Activated CD4-positive, alpha-beta T cell treated with anti-CD3 and anti-CD28 coated beads, Interleukin-2, Interleukin-4, amounts not matched to agents 100 ng/mL and 50 ng/mL, durations not matched to agents 16 hours and 8 hours (primary cell): ENCODE measurements around the gene NPIPB8.
"Not testable (repeated sequence)": the region's sequence is repeated elsewhere in the genome, so short reads cannot be mapped to it uniquely, and the experiment has no call there.

Experiments used
- DNase-seq: peaks from one replicate; pipeline ENCODE4 v3.0.0-alpha.2; 2020; ENCODE audit warnings: low spot score

NPIPB8 gene

DNA sequence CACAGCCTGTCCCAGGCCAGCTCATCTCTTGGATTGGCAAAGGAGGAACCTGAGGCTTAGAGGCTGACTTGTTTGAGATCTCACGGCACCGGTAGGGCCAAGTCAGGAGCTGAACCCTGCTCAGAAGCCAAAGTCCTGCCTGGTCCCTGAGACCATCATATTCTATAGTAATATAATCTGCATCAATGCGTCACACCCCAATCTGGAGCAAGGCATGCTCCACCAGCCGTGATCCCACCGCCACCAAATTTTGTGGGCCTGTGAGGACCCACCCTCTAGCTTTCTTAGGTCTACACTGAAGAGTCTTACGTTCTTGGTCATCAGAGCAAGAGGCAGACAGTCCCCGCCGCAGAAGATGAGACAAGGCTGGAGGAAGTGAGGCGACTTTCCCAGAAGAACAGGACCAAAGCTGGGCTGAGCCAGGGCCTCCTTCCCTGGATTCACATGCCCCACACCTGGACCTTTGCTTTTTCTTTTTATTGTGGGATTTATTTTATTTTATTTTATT is 30.7 kb upstream of the NPIPB8 start:
- no peak for DNase-seq

DNA sequence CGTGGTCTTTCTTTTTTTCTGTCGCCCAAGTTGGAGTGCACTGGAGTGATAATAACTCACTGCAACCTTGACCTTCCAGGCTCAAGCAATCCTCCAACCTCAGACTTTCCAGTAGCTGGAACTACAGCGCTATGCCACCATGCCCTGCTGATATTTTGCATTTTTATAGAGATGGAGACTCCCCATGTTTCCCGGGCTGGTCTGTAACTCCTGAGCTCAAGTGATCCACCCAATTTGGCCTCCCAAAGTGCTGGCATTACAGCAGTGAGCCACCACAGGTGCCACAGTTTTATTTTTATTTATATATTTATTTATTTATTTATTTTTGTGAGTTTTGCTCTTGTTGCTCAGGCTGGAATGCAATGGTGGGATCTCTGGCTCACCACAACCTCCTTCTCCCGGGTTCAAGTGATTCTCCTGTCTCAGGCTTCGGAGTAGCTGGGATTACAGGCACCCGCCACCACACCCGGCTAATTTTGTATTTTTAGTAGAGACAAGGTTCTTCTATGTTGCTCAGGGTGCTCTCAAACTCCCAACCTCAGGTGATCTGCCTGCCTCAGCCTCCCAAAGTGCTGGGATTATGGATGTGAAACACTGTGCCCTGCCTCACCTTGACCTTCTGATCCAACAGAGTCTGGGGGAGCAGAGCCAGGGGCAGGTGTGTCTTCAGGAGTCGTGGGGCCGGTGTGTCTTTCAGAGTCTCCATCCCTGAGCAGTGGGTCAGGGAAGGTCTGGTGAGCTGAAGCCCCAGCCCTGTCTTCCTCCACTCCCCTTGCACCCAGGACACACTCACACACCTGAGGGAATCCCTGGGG is 30.0 kb upstream of the NPIPB8 start:
- DNase-seq, result not testable (repeated sequence)

DNA sequence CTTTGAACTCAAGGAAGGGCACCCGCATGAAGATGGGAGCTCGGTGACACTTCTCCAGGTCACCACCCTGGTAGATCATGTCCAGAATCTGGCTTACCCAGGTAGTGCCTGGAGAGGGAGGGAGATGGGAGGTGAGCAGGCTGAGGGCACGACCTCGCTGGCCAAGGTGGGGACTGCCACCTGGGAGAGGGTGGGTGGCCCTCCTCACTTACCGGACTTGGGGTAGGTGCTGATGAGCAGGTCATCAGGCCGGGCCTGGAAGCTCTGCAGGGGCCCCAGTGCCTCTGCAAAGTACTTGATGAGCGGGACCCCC is 29.4 kb upstream of the NPIPB8 start:
- DNase-seq, result not testable (repeated sequence)

DNA sequence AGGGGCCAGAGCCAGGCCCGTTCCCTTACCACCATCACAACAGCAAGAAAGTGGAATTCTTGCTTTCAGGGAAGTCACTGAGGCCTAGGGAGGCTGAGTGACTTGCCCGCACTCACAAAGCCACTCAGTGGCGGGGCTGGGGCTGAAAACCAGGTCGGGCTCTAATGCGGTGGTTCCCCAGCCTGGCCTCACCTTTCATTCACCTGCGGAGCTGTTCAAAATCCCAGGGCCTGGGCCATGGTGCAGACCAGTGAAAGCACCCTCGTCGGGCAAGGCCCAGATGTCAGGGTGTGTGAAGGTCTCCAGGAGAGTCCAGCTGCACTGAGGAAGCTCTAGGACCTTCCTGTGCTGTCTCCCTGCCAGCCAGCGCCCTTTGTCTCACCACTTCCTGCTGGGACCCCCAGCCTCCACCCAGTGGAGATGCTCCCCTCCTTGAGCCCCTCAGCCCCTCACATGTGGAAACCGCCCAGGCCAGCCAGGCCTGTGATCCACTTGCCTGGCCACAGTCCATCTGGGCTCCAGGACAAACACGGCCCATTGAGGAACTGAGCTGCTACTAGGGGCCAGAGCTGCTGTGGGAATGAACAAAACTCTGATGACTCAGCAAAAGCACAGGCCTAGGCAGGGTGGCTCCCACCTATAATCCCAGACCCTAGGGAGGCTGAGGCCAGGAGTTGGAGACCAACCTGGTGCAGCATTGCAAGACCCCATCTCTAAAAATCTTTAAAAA is 28.8 kb upstream of the NPIPB8 start:
- not testable (repeated sequence) for DNase-seq

DNA sequence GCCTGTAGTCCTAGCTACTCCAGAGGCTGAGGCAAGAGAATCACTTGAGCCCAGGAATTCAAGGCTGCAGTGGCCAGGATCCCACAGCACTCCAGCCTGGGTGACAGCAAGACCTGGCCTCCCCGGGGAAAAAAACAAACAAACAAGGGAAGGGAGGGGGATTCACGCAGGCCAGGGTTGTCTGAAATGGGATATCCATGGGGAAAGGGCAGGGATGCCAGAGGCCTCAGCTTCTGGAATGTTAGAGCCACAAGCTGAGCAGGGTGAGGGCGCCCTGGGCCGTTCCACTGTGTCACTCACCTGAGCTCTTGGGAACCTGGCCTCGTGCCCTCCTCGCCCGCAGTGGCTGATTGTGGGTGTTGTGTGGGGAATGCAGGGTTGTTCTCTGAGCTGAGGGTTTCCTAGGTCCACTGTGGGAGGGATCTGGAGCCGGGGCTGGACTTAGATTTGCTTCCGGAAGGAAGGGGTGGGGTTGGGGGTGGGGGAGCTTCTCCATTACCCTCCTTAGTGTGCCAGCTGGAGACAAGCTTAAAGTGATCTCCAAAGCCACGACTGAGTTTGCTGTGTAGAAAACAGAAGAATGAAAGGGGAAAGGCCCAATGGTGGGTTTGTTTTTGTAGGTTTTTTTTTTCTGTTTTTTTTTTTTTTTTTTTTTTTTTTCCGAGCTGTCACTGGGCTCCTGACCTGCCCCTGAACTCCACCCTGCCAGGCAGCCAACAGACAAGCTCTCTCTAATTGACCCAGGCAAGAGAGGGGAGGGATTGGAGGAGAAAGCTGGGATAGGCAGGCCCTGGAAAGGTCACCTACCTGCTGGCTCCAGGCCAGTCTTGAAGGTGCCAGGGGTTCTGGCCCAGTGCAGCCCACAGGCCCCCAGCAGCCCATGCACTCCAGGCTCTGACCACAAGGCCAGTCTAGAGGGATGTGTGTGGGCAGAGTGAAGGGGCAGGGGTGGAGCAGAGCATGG is 28.0 kb upstream of the NPIPB8 start, which contains the start of gene SULT1A1:
TSS of gene SULT1A1 (minus strand) at position 414 of the 964 bp plus-strand sequence. CDS start 1,189 bp downstream, outside the sequence.
- DNase-seq, result no peak

DNA sequence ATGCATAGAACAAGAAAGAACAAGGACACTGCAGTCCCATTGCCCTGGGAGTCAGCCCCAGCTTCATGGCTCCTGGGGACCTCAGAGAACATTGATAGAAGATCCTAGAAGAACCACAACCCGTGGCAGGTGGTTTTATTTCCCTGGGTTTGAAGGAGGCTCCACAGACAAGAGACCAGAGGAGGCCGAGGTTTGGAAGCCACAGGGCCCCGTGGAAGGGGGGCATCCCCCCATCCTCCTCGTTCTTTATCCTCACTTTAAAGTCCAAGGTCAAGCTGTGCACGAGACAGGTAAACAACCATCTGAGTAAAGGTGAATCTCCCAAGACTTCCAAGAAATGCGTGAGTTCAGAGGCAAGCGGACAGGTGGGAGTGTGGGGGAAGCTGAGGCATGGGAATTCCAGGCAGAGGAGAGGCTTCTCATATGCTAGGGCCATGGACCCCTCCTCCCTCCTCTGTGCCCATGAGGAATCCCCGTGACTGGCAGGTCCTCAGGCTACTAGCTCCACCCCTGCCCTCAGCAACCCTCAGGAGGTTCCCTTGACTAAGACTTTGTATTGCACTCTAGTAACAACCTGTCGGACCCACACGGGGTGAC is 27.2 kb upstream of the NPIPB8 start:
- no peak for DNase-seq

DNA sequence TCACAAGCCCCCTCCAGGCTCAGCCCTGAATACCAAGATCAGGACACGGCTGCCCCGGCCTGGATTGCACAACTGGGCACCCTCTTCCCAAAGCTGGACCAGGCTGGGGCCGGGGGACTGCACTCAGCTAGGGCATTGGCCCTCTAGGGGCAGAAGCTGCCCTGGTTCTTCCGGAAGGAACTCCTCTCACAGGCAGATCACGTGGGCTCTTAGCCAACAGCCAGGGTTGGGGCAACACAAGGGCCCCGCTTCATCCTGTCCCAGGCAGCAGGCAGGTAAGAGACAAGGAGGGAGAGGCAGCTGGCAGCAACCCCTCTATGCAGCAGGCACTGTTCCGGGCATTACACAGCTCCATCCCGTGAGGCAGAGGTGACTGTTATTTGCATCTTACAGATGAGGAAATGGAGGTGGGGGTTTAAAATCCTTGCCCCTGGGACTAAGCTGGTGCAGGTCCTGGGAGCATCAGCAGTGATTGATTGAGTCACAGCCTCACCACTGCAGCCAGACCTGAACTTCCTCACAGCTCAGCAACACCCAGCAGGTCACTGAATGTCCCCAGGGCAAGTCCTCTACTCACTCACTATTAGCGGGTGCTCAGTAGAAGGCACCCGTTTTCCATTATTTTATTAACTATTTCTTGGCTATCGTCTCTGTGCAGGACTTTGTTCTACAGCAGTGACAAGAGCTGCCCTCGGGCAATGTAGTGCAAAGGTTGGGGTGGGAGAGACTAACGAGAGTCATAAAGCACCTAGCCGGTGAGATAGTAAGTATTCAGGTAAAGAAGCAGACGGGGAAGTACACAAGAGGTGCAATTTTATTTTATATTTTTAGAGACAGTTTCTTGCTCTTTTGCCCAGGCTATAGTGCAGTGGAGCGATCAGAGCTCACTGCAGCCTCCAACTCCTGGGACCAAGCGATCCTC is 25.2 kb upstream of the NPIPB8 start:
- not testable (repeated sequence) for DNase-seq

DNA sequence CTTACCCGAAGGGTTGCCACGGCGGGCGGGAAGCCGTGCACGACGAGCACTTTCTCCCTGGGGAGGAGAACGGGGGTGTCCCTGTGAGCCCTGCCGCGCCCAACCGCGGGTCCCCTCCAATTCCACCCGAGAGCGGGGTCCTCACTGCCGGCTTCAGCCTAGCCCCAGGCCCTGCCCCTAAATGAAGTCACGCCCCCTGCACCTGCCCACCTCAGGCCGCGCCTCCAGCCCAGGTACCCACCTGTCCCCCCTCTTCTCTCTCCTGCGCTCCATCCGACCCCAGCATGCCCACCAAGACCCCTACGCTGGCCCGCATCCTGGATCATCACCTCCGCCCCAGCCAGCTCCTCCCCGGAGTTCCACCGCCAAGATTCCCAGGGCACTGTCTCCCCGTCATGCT is 24.0 kb upstream of the NPIPB8 start:
- not testable (repeated sequence) for DNase-seq

DNA sequence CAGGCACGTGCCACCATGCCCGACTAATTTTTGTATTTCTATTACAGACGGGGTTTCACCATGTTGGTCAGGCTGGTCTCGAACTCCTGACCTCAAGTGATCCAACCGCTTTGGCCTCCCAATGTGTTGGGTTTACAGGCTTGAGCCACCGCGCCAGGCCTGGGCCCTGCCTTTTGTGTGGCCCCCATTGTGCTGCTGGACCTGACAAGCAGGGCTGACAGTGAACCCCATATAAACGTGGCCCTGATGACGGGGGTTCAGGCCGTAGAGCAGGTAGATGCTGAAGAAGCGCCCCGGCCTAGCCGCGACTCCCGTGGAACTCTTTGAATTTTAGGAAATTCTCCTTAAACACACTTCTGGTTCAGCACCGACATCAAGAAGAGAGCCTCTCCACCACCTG is 23.3 kb upstream of the NPIPB8 start:
- DNase-seq, result not testable (repeated sequence)

DNA sequence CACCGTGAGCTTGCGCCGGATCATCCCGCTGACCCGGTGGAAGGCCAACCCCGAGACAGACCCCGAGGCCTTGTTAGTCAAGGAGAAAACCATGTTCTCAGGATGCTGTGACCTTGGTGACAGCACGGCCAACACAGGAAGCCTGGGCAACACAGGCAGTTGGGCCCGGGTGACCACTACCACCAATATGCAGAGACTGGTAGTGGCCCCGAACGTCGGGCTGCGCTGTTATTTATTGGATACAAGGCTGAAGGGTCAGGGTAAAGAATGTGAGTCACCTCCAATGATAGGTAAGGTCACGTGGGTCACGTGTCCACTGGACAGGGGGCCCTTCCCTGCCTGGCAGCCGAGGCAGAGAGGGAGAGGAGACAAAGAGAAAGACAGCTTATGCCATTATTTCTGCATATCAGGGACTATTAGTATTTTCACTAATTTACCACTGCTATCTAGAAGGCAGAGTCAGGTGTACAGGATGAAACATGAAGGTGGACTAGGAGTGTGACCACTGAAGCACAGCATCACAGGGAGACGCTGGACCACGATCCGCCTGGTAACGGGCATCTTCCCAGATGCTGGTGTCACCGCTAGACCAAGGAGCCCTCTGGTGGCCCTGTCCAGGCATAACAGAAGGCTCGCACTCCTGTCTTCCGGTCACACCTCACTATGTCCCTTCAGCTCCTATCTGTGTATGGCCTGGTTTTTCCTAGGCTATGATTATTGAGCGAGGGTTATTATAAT is 22.2 kb upstream of the NPIPB8 start:
- peak; percentile 34 for DNase-seq

DNA sequence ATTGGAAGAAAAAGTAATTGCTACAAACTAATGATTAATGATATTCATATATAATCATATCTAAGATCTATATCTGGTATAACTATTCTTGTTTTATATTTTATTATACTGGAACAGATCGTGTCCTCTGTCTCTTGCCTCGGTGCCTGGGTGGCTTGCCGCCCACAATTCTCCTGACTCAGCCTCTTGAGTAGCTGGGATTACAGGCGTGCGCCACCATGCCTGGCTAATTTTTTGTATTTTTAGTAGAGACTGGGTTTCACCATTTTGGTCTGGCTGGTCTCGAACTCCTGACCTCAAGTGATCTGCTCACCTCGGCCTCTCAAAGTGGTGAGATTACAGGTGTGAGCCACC is 21.7 kb upstream of the NPIPB8 start:
- not testable (repeated sequence) for DNase-seq

DNA sequence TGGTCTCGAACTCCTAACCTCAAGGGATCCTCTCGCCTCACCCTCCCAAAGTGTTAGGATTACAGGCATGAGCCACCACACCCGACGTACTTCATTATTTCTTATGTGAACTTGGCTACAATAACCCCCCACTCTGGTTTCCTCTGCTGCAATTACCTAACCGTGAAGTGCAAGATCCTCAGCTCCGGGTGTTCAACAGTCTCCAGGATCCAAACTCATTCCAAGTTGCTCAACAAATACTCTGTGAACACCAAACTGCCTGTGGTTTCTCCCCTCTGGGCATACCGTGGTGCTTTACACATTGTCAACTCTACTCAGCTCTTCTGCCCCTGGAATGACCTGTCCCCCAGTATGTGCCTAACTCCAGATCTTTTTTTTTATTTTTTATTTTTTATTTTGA is 21.2 kb upstream of the NPIPB8 start:
- no peak for DNase-seq

DNA sequence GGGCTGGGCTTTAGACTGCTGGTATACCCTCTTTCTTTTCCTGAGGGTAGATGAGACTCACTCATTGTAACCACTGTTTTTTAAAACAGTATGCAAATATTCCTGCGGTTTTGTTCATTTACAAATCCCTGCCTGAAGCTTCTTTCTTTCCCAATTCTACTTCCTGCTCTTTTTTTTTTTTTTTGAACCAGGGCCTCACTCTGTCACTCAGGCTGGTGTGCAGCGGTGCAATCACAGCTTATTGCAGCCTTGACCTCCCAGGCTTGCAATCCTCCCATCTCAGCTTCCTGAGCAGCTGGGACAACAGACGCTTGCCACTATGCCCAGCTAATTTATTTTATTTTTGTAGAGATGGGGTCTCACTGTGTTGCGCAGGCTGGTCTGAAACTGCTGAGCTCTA is 20.0 kb upstream of the NPIPB8 start:
- DNase-seq, result no peak

DNA sequence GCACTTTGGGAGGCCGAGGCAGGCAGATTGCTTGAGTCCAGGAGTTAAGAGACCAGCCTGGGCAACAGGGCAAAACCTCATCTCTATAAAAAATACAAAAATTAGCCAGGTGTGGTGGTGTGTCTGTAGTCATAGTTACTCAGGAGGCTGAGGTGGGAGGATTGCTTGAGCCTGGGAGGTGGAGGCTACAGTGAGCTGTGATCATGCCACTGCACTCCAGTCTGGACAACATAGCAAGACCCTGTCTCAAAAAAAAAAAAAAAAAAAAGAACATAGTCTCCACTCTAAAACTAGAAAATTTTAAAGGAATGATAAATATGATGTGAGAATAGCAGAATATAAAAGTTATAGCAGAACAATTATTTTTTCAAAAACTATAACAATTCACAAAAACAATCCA is 17.5 kb upstream of the NPIPB8 start:
- not testable (repeated sequence) for DNase-seq

DNA sequence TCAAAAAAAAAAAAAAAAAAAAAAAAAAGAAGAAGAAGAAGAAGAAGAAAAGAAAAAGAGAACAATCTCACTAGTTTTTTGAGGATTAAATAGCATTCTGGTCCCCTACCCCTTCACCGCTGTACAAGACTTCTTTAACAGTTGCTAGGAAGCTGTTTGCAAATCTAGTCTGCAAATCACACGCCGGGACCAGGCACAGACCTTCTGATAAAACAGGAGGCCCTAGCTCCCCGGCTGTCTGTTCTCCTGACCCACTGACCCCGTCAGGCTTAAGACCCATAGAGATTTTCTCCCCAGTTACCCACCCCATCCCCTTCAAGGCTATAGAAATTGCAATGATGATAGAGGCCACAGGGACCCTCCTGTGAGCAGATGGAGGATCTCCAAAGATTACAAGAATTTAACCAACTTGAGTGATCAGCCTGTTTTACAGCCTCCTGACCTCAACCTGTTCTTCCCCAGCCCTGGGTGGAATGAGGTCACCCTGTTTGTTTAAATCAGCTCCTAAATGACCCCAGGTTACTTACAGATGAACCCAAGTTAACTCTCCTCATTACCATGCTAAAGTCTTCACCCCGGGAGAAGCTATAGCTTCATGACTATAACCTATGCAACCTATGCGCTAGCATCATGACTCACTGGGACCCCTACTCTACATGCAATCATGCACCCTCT is 16.2 kb upstream of the NPIPB8 start:
- no peak for DNase-seq

DNA sequence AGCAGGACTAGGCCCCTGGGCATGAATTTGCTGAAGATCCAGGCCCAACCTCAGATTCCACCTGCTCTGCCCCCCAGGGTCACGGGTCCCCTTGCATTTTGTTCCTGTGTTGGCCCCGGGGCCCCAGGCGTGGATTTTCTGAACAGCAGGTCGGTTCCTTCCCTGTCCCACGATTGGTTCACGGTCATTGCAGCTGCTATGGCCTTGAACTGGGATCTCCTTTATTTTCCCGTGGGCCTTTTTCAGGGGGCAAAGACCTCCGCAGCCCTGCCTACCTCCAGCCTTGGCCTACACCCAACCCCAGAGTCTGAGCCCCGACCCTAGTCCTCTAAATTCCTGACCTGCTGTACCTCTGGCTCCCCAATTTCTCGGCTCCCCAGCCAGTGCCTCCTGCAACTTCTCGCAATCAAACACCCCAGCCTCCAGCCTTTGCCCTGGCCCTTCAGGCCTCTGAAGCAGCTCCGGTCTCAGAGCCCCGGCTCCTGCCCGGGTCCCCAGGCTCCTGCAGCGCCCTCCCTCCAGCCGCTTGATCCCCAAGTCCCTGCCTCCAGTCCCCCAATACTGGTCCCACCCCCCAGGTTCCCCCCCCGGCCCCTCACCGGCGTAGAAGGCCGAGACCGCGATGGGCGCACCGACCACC is 15.2 kb upstream of the NPIPB8 start:
- not testable (repeated sequence) for DNase-seq

DNA sequence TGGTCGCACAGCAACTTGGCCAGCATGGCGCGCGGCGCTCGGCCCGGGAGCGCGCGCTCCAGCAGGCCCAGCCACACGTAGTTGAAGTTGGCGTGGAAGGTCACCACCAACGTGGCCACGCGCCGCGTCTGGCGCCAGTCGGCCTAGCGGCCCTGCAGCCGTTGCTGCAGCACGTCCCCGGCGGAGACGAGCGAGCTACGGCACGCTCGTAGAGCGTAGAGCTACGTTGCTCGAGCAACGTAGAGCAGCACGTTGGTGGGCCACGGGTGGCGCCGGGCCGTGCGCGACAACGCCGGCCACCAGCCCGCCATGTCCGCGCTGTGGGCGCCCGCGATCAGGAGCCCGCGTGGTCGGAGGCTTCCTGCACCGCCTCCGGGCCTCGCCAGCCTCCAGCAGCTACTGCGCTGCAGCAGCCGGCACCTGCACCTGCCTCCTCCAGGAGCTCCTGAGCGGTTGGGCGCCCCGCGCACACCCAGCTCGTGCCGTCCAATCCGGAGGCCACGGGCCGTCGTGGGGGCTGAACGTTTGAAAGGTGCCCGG is 14.6 kb upstream of the NPIPB8 start:
- peak; percentile 61 for DNase-seq

DNA sequence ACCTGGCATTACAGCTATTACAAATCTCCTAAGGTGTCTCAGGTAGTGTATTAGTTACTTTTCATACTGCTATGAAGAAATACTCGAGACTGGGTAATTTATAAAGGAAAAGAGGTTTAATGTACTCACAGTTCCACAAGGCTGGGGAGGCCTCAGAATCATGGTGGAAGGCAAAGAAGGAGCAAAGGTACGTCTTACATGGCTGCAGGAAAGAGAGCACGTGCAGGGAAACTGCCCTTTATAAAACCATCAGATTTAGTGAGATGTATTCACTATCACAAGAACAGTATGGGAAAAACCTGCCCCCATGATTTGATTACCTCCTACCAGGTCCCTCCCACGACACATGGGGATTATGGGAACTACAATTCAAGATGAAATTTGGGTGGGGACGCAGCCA is 7.0 kb upstream of the NPIPB8 start:
- DNase-seq, result not testable (repeated sequence)
